Peyer's patch (tissue), 4 donors: ENCODE data around the gene ADGRG1. TPM values are rescaled to one million over a fixed set of nuclear protein-coding genes. Genes with fewer than 3 reads are reported as not detected.
A peak's percentile ranks its signal among the peaks of the same experiment; 100 is the strongest.

Experiments
- DNase-seq, 3 donors: peaks; one replicate each; pipeline ENCODE4 v3.0.0-alpha.2; 2017 to 2019
- H3K27ac ChIP-seq, 4 donors: fragments of 200-600 bp; sonication (generic); one replicate each; pipeline ENCODE4 v1.5.1; 2016 to 2019
- H3K27me3 ChIP-seq, 2 donors: fragments of 200-600 bp; sonication (generic); one replicate each; pipeline ENCODE4 v1.5.1; 2019
- H3K36me3 ChIP-seq, 3 donors: fragments of 200-600 bp; sonication (generic); one replicate each; pipeline ENCODE4 v1.5.1; 2016 to 2019
- H3K4me1 ChIP-seq, 4 donors: fragments of 200-600 bp; sonication (generic); one replicate each; pipeline ENCODE4 v1.5.1; 2016 to 2019
- H3K4me3 ChIP-seq, 4 donors: fragments of 200-600 bp; sonication (generic); 1 replicate in 3 of 4; 2 replicates in 1 of 4; pipeline ENCODE4 v1.5.1; 2016 to 2019; ENCODE audit warnings: mild to moderate bottlenecking in 1 of 4
- H3K9me3 ChIP-seq, 4 donors: fragments of 200-600 bp; sonication (generic); one replicate each; pipeline ENCODE4 v1.5.1; 2016 to 2019; ENCODE audit warnings: mild to moderate bottlenecking in 1 of 4
- CTCF ChIP-seq, 6 experiments: fragments of 450-650 bp in 4 of 6; fragments of 200-600 bp in 2 of 6; sonication (generic) in 1 of 6; IDR thresholded peaks; one replicate each; pipeline ENCODE4 v1.5.1; 2017 to 2019; ENCODE audit warnings: antibody characterized with exemption in 6 of 6, mild to moderate bottlenecking in 3 of 6, moderate library complexity in 1 of 6
- POLR2A ChIP-seq, 2 donors: fragments of 450-650 bp; IDR thresholded peaks; one replicate each; pipeline ENCODE4 v1.5.1; 2017; ENCODE audit warnings: antibody characterized with exemption in 2 of 2, mild to moderate bottlenecking in 2 of 2, moderate library complexity in 2 of 2
- total RNA-seq, 4 donors: library from RNA; depleted of rRNA; stranded (reverse); fragments of >200 nt; gene quantifications; one replicate each; pipeline ENCODE4 v1.1.0, GENCODE V29; 2016

Gene ADGRG1
- total RNA-seq, 4 donors from 2014 or later: 12.8 to 50.3 (median 34.7) TPM

GRCh38 chr16:57601801-57602478 is 26.5 kb upstream of the ADGRG1 start:
- Histone ChIP-seq H3K27me3 (no peaks in the 10 kb centered on the region), H3K4me3 (no peak overlapping the region), H3K27ac (peak overlapping the region; percentile 18 to 62 (median 41)), H3K4me1 (peaks cover 0 to 6% (median 5%) of the 10 kb centered on the region in 4 donors), H3K9me3 (no peaks in the 10 kb centered on the region), H3K36me3 (no peaks in the 10 kb centered on the region)
- DNase-seq: peak in 1 of 3 donors; percentile 73
- TF ChIP-seq CTCF (IDR thresholded peaks at IDR 0.05): no peak
- no peak for TF ChIP-seq POLR2A (IDR thresholded peaks at IDR 0.05)

- Histone ChIP-seq H3K36me3 (no peaks in the 10 kb centered on the region), H3K9me3 (no peaks in the 10 kb centered on the region), H3K27ac (peak overlapping the region in 2 of 4 donors; percentile 5 to 47), H3K27me3 (no peaks in the 10 kb centered on the region), H3K4me3 (no peak overlapping the region), H3K4me1 (peaks cover 0 to 9% (median 5%) of the 10 kb centered on the region in 4 donors)
- TF ChIP-seq POLR2A (IDR thresholded peaks at IDR 0.05): no peak
- no peak for TF ChIP-seq CTCF (IDR thresholded peaks at IDR 0.05)
- DNase-seq: peak in 1 of 3 donors; percentile 39
Observed at GRCh38 chr16:57603115-57604024, 25.1 kb upstream of the ADGRG1 start.

GRCh38 chr16:57604177-57604576 is 24.3 kb upstream of the ADGRG1 start:
- H3K27me3 ChIP-seq: no peaks in the 10 kb centered on the region
- H3K4me1 ChIP-seq: peaks cover 0 to 12% (median 5%) of the 10 kb centered on the region in 4 donors
- H3K9me3 ChIP-seq: no peaks in the 10 kb centered on the region
- DNase-seq: peak in 1 of 3 donors; percentile 15
- TF ChIP-seq CTCF (IDR thresholded peaks at IDR 0.05): no peak
- no peaks in the 10 kb centered on the region for H3K36me3 ChIP-seq
- H3K4me3 ChIP-seq: no peak overlapping the region
- no peak overlapping the region for H3K27ac ChIP-seq

GRCh38 chr16:57606147-57606846 is 22.1 kb upstream of the ADGRG1 start:
- Histone ChIP-seq H3K9me3 (no peaks in the 10 kb centered on the region), H3K27me3 (no peaks in the 10 kb centered on the region), H3K4me3 (no peak overlapping the region), H3K36me3 (no peaks in the 10 kb centered on the region), H3K4me1 (peaks cover 0 to 17% (median 8%) of the 10 kb centered on the region in 4 donors), H3K27ac (peak overlapping the region in 2 of 4 donors; percentile 7 to 47)
- TF ChIP-seq POLR2A (IDR thresholded peaks at IDR 0.05): no peak
- TF ChIP-seq CTCF (IDR thresholded peaks at IDR 0.05): no peak
- DNase-seq: no peak

- no peaks in the 10 kb centered on the region for H3K9me3 ChIP-seq
- TF ChIP-seq POLR2A (IDR thresholded peaks at IDR 0.05): no peak
- TF ChIP-seq CTCF (IDR thresholded peaks at IDR 0.05): no peak
- H3K27me3 ChIP-seq: no peaks in the 10 kb centered on the region
- DNase-seq: peak in 1 of 3 donors; percentile 45
- H3K4me3 ChIP-seq: no peak overlapping the region
- no peaks in the 10 kb centered on the region for H3K36me3 ChIP-seq
- H3K4me1 ChIP-seq: peaks cover 0 to 17% (median 7%) of the 10 kb centered on the region in 4 donors
- peak overlapping the region in 2 of 4 donors; percentile 7 to 47 for H3K27ac ChIP-seq
Observed at GRCh38 chr16:57606847-57607501, 21.5 kb upstream of the ADGRG1 start.
